Urothelium cell line (cell line): ENCODE measurements around the gene DSCAM.
"Not testable (repeated sequence)": the region's sequence is repeated elsewhere in the genome, so short reads cannot be mapped to it uniquely, and the experiment has no call there.

Source experiments
- DNase-seq: peaks from one replicate; pipeline ENCODE4 v3.0.0; 2011; ENCODE audit warnings: low spot score, mixed read lengths
- FAIRE-seq: peaks from 2 replicates; lab custom pipeline; 2011; peaks lifted over from hg19 to GRCh38; lab: Jason Lieb, UNC

Gene DSCAM

GRCh38 chr21:40208206-40208947, 638.6 kb downstream of the DSCAM start:
- FAIRE-seq, result no peak
- DNase-seq, result no peak

- DNase-seq (no peak), FAIRE-seq (no peak)
These were observed 646.0 kb downstream of the DSCAM start for GRCh38 chr21:40200946-40201345.

- no peak for FAIRE-seq
- DNase-seq, result no peak
These were observed 646.8 kb downstream of the DSCAM start for GRCh38 chr21:40200126-40200525.

GRCh38 chr21:40194185-40194980, 652.6 kb downstream of the DSCAM start:
- FAIRE-seq (no peak), DNase-seq (no peak)

- FAIRE-seq, result no peak
These were observed 655.3 kb downstream of the DSCAM start for GRCh38 chr21:40191616-40192015.

GRCh38 chr21:40191196-40191595, 655.8 kb downstream of the DSCAM start:
- no peak for FAIRE-seq
- no peak for DNase-seq

More at GRCh38 chr21:40191616-40192015, 655.3 kb downstream of the DSCAM start:
- DNase-seq, result no peak

GRCh38 chr21:40187946-40188654, 658.9 kb downstream of the DSCAM start:
- DNase-seq (no peak), FAIRE-seq (no peak)

- no peak for DNase-seq
- no peak for FAIRE-seq
These were observed 659.7 kb downstream of the DSCAM start for GRCh38 chr21:40187244-40187643.

GRCh38 chr21:40186045-40186444, 660.9 kb downstream of the DSCAM start:
- no peak for FAIRE-seq
- DNase-seq, result no peak

- FAIRE-seq, result no peak
- no peak for DNase-seq
These were observed 661.8 kb downstream of the DSCAM start for GRCh38 chr21:40185208-40185607.

- not testable (repeated sequence) for FAIRE-seq, DNase-seq
These were observed 664.5 kb downstream of the DSCAM start for GRCh38 chr21:40182491-40182890.

GRCh38 chr21:40179166-40179565, 667.8 kb downstream of the DSCAM start:
- no peak for FAIRE-seq

GRCh38 chr21:40178726-40179125, 668.2 kb downstream of the DSCAM start:
- DNase-seq (no peak), FAIRE-seq (no peak)

More at GRCh38 chr21:40179166-40179565, 667.8 kb downstream of the DSCAM start:
- DNase-seq, result no peak

- no peak for FAIRE-seq
- DNase-seq, result no peak
These were observed 669.0 kb downstream of the DSCAM start for GRCh38 chr21:40177979-40178378.

- DNase-seq, result no peak
- no peak for FAIRE-seq
These were observed 670.2 kb downstream of the DSCAM start for GRCh38 chr21:40176724-40177123.

- FAIRE-seq, result no peak
- DNase-seq, result no peak
These were observed 673.1 kb downstream of the DSCAM start for GRCh38 chr21:40173816-40174215.

GRCh38 chr21:40169971-40170370, 677.0 kb downstream of the DSCAM start:
- DNase-seq (no peak), FAIRE-seq (no peak)

- DNase-seq (no peak), FAIRE-seq (no peak)
These were observed 680.6 kb downstream of the DSCAM start for GRCh38 chr21:40166291-40166843.

- DNase-seq, result no peak
- FAIRE-seq, result no peak
These were observed 681.2 kb downstream of the DSCAM start for GRCh38 chr21:40165773-40166070.

- no peak for FAIRE-seq
- no peak for DNase-seq
These were observed 681.8 kb downstream of the DSCAM start for GRCh38 chr21:40164905-40165772.
